Measurements from ENCODE around the gene ATPAF1.

ATPAF1 gene

DNA sequence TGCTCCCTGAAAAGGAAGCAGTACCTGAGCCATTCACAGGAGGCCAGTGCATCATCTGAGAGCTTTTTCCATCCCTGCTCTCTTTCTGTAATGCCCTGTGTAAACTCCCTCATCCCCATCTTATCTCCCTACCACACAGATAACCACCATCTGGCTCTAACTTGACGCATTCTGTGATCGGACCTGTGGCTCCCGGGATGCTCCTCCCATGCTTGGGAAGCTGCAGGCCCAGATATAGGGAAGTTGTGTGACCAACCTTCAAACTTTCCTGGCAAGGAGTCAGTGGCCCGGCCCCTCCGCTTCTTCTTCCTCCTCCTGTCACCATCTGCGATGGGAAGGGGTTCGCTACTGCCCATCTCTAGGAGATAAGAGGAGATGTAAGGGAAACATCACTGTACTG lies 85.2 kb downstream of the ATPAF1 start:
- DNase-seq = no peak
